Left cardiac atrium (tissue), 4 donors: ENCODE measurements around the gene ANXA1. TPM values are rescaled to one million over a fixed set of nuclear protein-coding genes. Genes with fewer than 3 reads are reported as not detected.

Experiments used
- ATAC-seq, 2 donors: fragments of 200-7000 bp; cut with Tn5 transposase; one replicate each; pipeline ENCODE4 v1.9.1; 2020; ENCODE audit warnings: mild to moderate bottlenecking in 2 of 2, moderate library complexity in 2 of 2
- DNase-seq: peaks from one replicate; pipeline ENCODE4 v3.0.0-alpha.2; 2020
- intact Hi-C, 2 donors: fragments of 100-400 bp; cut with DNase I; formaldehyde crosslinking; loops; one replicate each; pipeline versions ENCODE4 v1.14.1 to v1.15.1; 2022 to 2023
- total RNA-seq, 2 donors: library from RNA; stranded (reverse); fragmentation: NEBNext Ultra II Directional; extraction: Animal tissue kit (Norgen Biotek cat#: 25700); gene quantifications; one replicate each; pipeline ENCODE4 v1.2.1, GENCODE V29; 2021
- donor health status: DM: no; HTN: yes; CAD: no.
- donor health status: DM: no; HTN: yes; CAD: no; lungs with severe emphysema.
- donor health status: DM: yes; HTN: yes; CAD: no.
- donor health status: Dilated cardiomyopathy.

The ANXA1 gene
- total RNA-seq, 2 donors from 2014 or later: 173 to 212 TPM

- ATAC-seq (no peak), DNase-seq (no peak)
- intact Hi-C loops: no loop called here
Measured at GRCh38 chr9:73135394-73135793, 16.3 kb upstream of the ANXA1 start.

DNA sequence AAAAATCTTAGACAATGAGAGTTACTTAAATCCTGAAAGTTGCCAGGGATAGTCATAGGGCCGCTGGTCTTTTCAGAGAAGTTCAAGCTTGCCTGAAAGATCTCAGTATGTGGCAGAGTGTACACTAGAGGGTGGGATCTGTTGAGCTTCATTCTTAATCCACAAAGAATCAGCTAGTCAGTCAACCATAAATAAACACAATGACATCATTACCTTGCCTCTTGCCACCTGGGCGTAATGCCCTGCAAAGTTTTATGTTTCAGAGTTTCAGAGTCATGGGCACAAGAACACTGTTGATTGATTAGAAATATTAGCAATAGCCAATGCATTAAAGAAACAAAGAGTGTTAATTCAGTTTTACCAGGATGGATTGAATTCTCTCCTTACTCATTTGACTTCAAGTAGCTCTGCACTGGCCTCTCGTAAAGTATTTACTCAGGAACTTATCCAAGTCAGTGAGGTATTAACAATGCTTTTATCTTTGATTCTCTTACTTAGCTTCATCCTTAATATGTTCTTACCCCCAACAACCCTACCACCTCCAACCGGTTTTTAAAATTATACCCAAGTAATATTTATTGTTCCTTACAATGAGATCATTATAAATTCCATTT is 14.3 kb upstream of the ANXA1 start:
- DNase-seq: no peak
- ATAC-seq: no peak
- intact Hi-C loops: no loop called here

DNA sequence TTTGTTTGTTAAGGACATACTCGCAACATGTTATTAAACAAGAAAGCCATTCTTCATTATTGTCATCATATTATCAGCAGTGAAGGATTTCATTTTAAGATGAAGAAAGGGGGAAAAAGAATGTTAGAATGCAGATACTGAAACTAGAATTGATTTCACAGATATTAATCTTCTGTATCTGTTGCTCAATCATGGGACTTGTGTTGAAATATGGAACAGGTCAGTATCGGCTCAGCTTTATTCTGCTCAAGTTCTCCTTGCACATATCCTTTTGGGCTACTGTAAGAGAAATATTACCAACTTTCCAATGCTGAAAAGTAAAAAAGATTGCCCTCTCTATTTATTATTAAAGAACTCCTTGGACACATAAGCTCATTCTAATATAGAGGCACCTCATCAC is 13.8 kb upstream of the ANXA1 start:
- no peak for ATAC-seq
- no peak for DNase-seq
- intact Hi-C loops: no loop called here

DNA sequence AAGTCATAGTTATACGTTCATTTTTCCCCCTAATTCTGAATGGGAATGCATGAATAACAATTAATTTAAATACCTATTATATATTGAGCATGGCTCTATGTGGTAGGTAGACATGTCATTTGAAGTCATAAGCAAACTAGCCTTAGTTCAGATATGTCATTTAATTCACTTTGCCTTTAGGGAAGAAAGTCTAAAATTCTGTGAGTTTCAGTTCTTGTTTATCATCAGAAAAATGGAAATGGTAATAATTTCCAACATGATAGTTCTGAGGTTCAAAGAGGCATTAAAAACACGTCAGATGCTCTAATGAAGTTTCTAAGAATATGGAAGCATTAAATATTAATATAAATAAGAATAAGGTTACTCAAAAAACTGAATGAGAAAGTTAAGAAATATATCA is 13.1 kb upstream of the ANXA1 start:
- intact Hi-C loops: no loop called here
- ATAC-seq (no peak), DNase-seq (no peak)

GRCh38 chr9:73141282-73141681 is 10.4 kb upstream of the ANXA1 start:
- intact Hi-C loops: no loop called here
- ATAC-seq (no peak), DNase-seq (no peak)

GRCh38 chr9:73143711-73144328 is 7.8 kb upstream of the ANXA1 start:
- no peak for DNase-seq
- intact Hi-C loops: no loop called here
- ATAC-seq: peak; percentile 84 to 91

GRCh38 chr9:73146111-73146815 is 5.4 kb upstream of the ANXA1 start:
- ATAC-seq (no peak), DNase-seq (no peak)
- intact Hi-C loops: no loop called here

- intact Hi-C loops: no loop called here
- DNase-seq (no peak), ATAC-seq (no peak)
Measured at GRCh38 chr9:73148447-73148937, 3.2 kb upstream of the ANXA1 start.

- ATAC-seq (peak; percentile 54 to 57), DNase-seq (no peak)
- intact Hi-C loops: no loop called here
Measured at GRCh38 chr9:73149371-73150067, 2.1 kb upstream of the ANXA1 start.

DNA sequence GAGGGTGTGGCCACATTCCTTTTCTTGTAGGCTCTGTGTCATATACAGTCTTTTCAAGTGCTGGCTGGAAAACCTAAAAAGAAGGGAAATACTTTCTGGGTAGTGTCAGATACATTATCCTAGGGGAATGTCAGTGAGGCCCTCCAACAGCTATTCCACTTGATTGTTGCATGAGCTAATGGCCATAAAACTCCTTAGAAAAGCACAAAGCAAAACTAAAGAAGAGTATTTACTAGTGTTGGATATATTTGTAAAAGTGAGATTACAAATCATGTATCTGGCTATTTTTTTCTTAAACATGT is 829 bp downstream of the ANXA1 start:
- intact Hi-C loops: no loop called here
- DNase-seq: no peak
- ATAC-seq: peak in 1 of 2 donors; percentile 77

DNA sequence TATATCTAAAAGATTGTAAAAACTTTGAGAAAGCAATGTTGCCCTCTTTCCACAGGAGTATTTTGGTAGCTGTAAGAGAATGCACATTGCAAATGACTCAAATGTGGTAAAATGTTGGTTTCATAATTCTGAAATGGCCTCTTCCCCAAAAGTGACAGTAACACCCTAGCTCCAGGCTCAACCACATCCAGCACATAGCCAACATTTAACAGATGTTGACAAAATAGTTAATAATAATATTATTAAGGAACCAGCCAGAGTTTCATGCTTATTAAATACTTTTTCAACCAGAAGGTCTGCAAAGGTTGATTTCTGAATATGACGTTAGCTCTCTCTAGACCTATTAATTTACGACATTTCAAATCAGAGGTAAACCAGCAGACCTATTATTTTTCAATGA is 1.3 kb downstream of the ANXA1 start:
- intact Hi-C loops: no loop called here
- DNase-seq (no peak), ATAC-seq (peak in 1 of 2 donors; percentile 52)

GRCh38 chr9:73153793-73154227 is 2.1 kb downstream of the ANXA1 start:
- ATAC-seq (peak; percentile 24 to 58), DNase-seq (no peak)
- intact Hi-C loops: no loop called here

GRCh38 chr9:73154271-73154670 is 2.6 kb downstream of the ANXA1 start:
- intact Hi-C loops: no loop called here
- no peak for DNase-seq
- no peak for ATAC-seq

GRCh38 chr9:73154722-73155121 is 3.1 kb downstream of the ANXA1 start:
- intact Hi-C loops: no loop called here
- peak in 1 of 2 donors; percentile 13 for ATAC-seq

GRCh38 chr9:73155377-73155776 is 3.7 kb downstream of the ANXA1 start:
- intact Hi-C loops: no loop called here
- ATAC-seq (no peak), DNase-seq (no peak)

More at GRCh38 chr9:73154722-73155121, 3.1 kb downstream of the ANXA1 start:
- DNase-seq: no peak

- ATAC-seq: no peak
- DNase-seq: no peak
- intact Hi-C loops: no loop called here
Measured at GRCh38 chr9:73155968-73156864, 4.6 kb downstream of the ANXA1 start.

DNA sequence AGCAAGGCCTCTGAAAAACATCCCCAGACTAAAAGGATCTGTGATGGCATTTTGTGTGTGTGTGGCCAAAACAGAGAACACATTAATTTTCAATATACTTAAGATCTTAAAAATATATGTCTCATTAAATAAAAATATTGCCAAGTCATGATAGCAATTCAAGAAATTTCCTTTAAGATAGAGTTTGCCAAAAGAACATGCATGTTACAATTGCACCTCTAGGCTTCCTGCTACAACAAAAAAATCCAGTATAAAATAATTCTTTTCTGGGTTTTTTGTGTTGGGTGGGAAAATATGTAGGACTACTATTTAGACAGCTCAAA is 5.2 kb downstream of the ANXA1 start:
- no peak for DNase-seq
- intact Hi-C loops: no loop called here
- ATAC-seq: no peak

DNA sequence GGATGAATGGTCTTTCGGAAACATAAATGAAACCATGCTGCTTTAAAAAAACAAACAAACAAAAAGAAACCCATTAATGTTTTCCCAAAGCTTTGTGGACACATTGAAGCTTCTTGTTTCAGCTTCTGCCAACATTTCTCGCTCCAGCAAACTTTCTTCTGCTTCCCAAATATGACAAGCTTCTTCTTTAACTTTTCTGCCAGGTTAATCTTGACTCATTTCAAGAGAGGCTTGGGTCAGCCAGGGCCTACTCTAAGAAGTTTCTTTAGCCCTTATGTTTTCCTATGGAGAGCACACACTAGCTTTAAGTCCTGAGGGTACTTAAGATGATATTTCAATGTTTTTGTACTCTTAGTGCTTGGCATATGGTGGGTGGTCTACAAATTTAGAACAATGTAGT is 6.1 kb downstream of the ANXA1 start:
- intact Hi-C loops: no loop called here
- ATAC-seq: no peak
- DNase-seq: no peak

DNA sequence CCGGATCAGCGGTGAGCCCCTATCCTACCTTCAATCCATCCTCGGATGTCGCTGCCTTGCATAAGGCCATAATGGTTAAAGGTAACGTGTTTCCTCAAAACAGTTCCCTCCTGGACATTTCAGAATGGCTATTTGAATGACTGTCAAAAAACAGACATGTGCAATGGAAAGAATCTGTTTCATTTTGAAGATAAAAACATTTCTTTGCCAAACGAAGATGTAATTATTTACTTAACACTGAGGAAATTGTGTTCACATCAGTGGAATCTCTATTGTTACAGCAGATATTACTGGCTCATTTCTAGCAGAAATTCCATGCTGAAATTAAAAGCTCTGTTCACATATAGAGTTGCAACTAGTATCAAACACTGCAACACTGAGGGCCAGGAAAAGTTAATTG is 7.1 kb downstream of the ANXA1 start:
- ATAC-seq: no peak
- intact Hi-C loops: no loop called here
- DNase-seq: no peak
